Measurements from ENCODE around the gene PTPN14. TPM values are rescaled to one million over a fixed set of nuclear protein-coding genes. Genes with fewer than 3 reads are reported as not detected.

PTPN14 gene
- total RNA-seq, 1 experiment from 2014 or later, result 76.4 TPM

GRCh38 chr1:214491468-214492146 lies 59.8 kb downstream of the PTPN14 start:
- Histone ChIP-seq H3K27ac (ENCODE audit: insufficient read length, low read depth, low read length) (no peak overlapping the region), H4K8ac (replicated peaks; ENCODE audit: insufficient read length, low read depth, low read length) (no peak overlapping the region), H3K9me3 (ENCODE audit: control insufficient read depth, low read depth, low read length) (no peaks in the 10 kb centered on the region), H2AFZ (ENCODE audit: low read length) (no peak overlapping the region), H3K9ac (ENCODE audit: extremely low read depth, insufficient read length, low read length) (no peak overlapping the region), H4K91ac (ENCODE audit: insufficient read length, low read depth, low read length) (no peak overlapping the region), H3T11ph (ENCODE audit: low read length) (no peak overlapping the region), H4K5ac (ENCODE audit: insufficient read length, low read depth, low read length) (no peak overlapping the region), H3K56ac (ENCODE audit: insufficient read length, low read depth, low read length) (no peak overlapping the region), H3K4me1 (ENCODE audit: insufficient read depth, low read length) (peaks cover 10% of the 10 kb centered on the region; the same call in 1 of the 2 replicates), H3K4me2 (ENCODE audit: insufficient read depth, insufficient read length, low read length) (no peak overlapping the region), H2AK5ac (ENCODE audit: insufficient read length, low read length) (no peak overlapping the region), H3K23ac (ENCODE audit: insufficient read length, low read depth, low read length) (no peak overlapping the region), H3K4ac (ENCODE audit: low read depth, low read length) (no peak overlapping the region), H3K18ac (ENCODE audit: insufficient read length, low read depth, low read length) (no peak overlapping the region), H3K14ac (ENCODE audit: insufficient read depth, low read length) (no peak overlapping the region), H4K20me1 (ENCODE audit: control insufficient read depth, insufficient read depth, insufficient read length) (no peaks in the 10 kb centered on the region), H2BK15ac (ENCODE audit: low read depth, low read length) (no peak overlapping the region), H3K79me1 (ENCODE audit: insufficient read depth, low read depth, low read length, poor library complexity, severe bottlenecking) (no peaks in the 10 kb centered on the region), H2BK5ac (ENCODE audit: insufficient read length, low read length) (no peak overlapping the region), H2BK20ac (ENCODE audit: low read depth, low read length, poor library complexity, severe bottlenecking) (no peak overlapping the region), H3K23me2 (ENCODE audit: insufficient read length, low read depth, low read length, poor library complexity, severe bottlenecking) (no peaks in the 10 kb centered on the region), H2BK120ac (ENCODE audit: low read depth, low read length, poor library complexity, severe bottlenecking) (no peak overlapping the region), H3K27me3 (ENCODE audit: insufficient read depth, low read length) (no peaks in the 10 kb centered on the region), H3K79me2 (ENCODE audit: insufficient read depth, low read length) (peaks cover 4% of the 10 kb centered on the region; the same call in 1 of the 2 replicates), H2BK12ac (ENCODE audit: insufficient read length, low read depth, low read length) (no peak overlapping the region)
- Mint-ChIP-seq H3K4me1 (peaks cover 35 to 46% of the 10 kb centered on the region in 2 experiments), H3K27ac (no peak overlapping the region; a peak in 1 of 7 replicates), H3K36me3 (ENCODE audit: insufficient read depth in 1 of 3, low read depth in 3 of 3) (no peaks in the 10 kb centered on the region; a peak in 1 of 7 replicates), H3K27me3 (ENCODE audit: low read depth) (no peaks in the 10 kb centered on the region), H3K4me3 (no peak overlapping the region), H3K9me3 (no peaks in the 10 kb centered on the region)
- DNase-seq, result no peak
- TF ChIP-seq CTCF (conservative IDR thresholded peaks at IDR 0.05), result no peak; the same call in 2 of the 3 replicates
- no CpG with 5 or more reads among the region's 5 CpGs for WGBS (ENCODE audit: extremely low coverage, insufficient read length, low lambda C conversion rate)
